Gastrocnemius medialis (tissue), 4 donors: Measurements from ENCODE around the gene TGFA. TPM values are rescaled to one million over a fixed set of nuclear protein-coding genes. Genes with fewer than 3 reads are reported as not detected.

ENCODE experiments used
- ATAC-seq, 2 donors: fragments of 150-250 bp; one replicate each; pipeline ENCODE4 v1.9.1; 2016
- DNase-seq, 2 donors: peaks; one replicate each; pipeline ENCODE4 v3.0.0-alpha.2; 2019
- H3K27ac ChIP-seq, 4 donors: fragments of 200-600 bp; sonication (generic); 1 replicate in 1 of 4; 2 replicates in 3 of 4; pipeline ENCODE4 v1.5.1; 2016 to 2018; ENCODE audit warnings: mild to moderate bottlenecking in 2 of 4, moderate library complexity in 1 of 4
- H3K27me3 ChIP-seq, 3 donors: fragments of 200-600 bp; sonication (generic) in 2 of 3; 1 replicate in 1 of 3; 2 replicates in 2 of 3; pipeline versions ENCODE4 v1.5.1 to v1.6.0; 2016 to 2019; ENCODE audit warnings: mild to moderate bottlenecking in 1 of 3, moderate library complexity in 1 of 3
- H3K36me3 ChIP-seq, 2 donors: fragments of 200-600 bp; sonication (generic) in 1 of 2; one replicate each; pipeline ENCODE4 v1.5.1; 2017 to 2018
- H3K4me1 ChIP-seq, 2 donors: fragments of 200-600 bp; sonication (generic) in 1 of 2; one replicate each; pipeline ENCODE4 v1.5.1; 2016 to 2017; ENCODE audit warnings: mild to moderate bottlenecking in 2 of 2
- H3K4me3 ChIP-seq, 4 donors: fragments of 200-600 bp; sonication (generic) in 3 of 4; 1 replicate in 1 of 4; 2 replicates in 3 of 4; pipeline ENCODE4 v1.5.1; 2016 to 2019; ENCODE audit warnings: mild to moderate bottlenecking in 2 of 4
- H3K9me3 ChIP-seq, 3 donors: fragments of 200-600 bp; sonication (generic) in 2 of 3; 1 replicate in 1 of 3; 2 replicates in 2 of 3; pipeline ENCODE4 v1.5.1; 2016 to 2019
- CTCF ChIP-seq, 5 experiments: fragments of 450-650 bp in 3 of 5; fragments of 200-600 bp in 2 of 5; sonication (generic) in 2 of 5; IDR thresholded peaks in 4 of 5; conservative IDR thresholded peaks in 1 of 5; 1 replicate in 4 of 5; 2 replicates in 1 of 5; pipeline ENCODE4 v1.5.1; 2016 to 2019; ENCODE audit warnings: antibody characterized with exemption in 5 of 5, mild to moderate bottlenecking in 3 of 5, moderate library complexity in 3 of 5
- POLR2A ChIP-seq, 2 donors: fragments of 450-650 bp; IDR thresholded peaks; one replicate each; pipeline ENCODE4 v1.6.1; 2017; ENCODE audit warnings: antibody characterized with exemption in 2 of 2, mild to moderate bottlenecking in 2 of 2, moderate library complexity in 2 of 2
- in situ Hi-C, 4 donors: fragments of 200-750 bp; cut with MboI; loops; one replicate each; pipeline versions ENCODE4 v1.15.0 to v1.8.0; 2017; ENCODE audit warnings: low sequenced_read_pairs in 4 of 4
- intact Hi-C: fragments of 100-400 bp; cut with DNase I; formaldehyde crosslinking; loops from one replicate; pipeline ENCODE4 v1.15.1; 2023; ENCODE audit warnings: low total_unique reads
- total RNA-seq, 4 donors: library from RNA; depleted of rRNA; stranded (reverse); fragments of >200 nt; gene quantifications; one replicate each; pipeline versions ENCODE4 v1.1.0 to v1.2.3, GENCODE V29; 2016

Gene TGFA
- total RNA-seq, 4 donors from 2014 or later: 0.05 to 0.26 (median 0.18) TPM; not detected in 1

GRCh38 chr2:70403267-70404053, 150.2 kb downstream of the TGFA start:
- H3K4me3 ChIP-seq: no peak overlapping the region
- DNase-seq (no peak), ATAC-seq (no peak)
- no peaks in the 10 kb centered on the region for H3K4me1 ChIP-seq
- intact Hi-C loops (no loop called here), in situ Hi-C loops (no loop called here)
- H3K9me3 ChIP-seq: no peaks in the 10 kb centered on the region
- TF ChIP-seq CTCF (IDR thresholded peaks at IDR 0.05 in 4 of 5, conservative IDR thresholded peaks at IDR 0.05 in 1 of 5) (no peak), POLR2A (IDR thresholded peaks at IDR 0.05) (no peak)
- no peaks in the 10 kb centered on the region for H3K27me3 ChIP-seq
- H3K27ac ChIP-seq: no peak overlapping the region
- no peaks in the 10 kb centered on the region for H3K36me3 ChIP-seq

DNA sequence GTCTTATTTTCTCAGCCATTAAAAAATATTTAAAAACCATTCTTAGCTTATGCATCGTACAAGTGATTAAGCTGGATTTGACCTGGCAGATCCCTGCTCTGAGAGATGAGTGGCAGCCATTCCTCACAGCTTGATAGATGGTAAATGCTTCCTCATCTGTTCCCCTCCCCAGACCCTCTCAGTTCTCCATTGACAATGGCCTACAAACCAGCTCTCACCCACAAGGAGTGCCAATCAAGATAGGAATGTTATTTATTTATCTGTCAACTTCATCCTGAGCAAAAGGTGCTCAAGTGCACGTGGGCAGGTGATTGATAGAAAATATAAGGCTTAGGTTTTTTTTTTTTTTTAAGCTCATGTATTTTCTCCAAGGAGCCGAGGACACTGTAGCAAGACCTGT, 153.1 kb downstream of the TGFA start:
- no peak overlapping the region for H3K27ac ChIP-seq
- in situ Hi-C loops (no loop called here), intact Hi-C loops (no loop called here)
- no peak for ATAC-seq
- H3K4me3 ChIP-seq: no peak overlapping the region
- no peak for DNase-seq
- H3K36me3 ChIP-seq: no peaks in the 10 kb centered on the region
- TF ChIP-seq CTCF (IDR thresholded peaks at IDR 0.05 in 4 of 5, conservative IDR thresholded peaks at IDR 0.05 in 1 of 5) (no peak), POLR2A (IDR thresholded peaks at IDR 0.05) (no peak)
- no peaks in the 10 kb centered on the region for H3K27me3 ChIP-seq
- H3K9me3 ChIP-seq: no peaks in the 10 kb centered on the region
- no peaks in the 10 kb centered on the region for H3K4me1 ChIP-seq

DNA sequence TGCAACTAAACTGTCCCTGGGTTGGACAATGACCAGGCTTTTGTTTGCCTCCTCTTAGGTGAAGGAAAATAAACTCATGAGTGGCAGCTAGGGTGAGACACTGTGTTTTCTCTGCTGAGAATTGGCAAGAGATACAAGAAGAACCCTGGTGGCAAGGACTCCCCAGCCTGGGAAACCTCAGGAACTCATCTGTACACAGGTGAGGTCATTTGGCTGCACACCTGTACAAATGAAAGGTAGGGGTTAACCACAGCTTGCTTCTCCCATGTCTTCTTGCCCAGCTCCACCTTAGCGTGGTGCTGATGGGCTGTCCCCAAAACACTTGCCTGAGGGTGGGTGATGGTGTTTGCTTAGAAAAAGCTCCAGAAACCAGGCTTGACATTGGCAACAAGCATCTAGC, 154.6 kb downstream of the TGFA start:
- TF ChIP-seq CTCF (IDR thresholded peaks at IDR 0.05 in 4 of 5, conservative IDR thresholded peaks at IDR 0.05 in 1 of 5) (no peak), POLR2A (IDR thresholded peaks at IDR 0.05) (no peak)
- DNase-seq: no peak
- no peaks in the 10 kb centered on the region for H3K4me1 ChIP-seq

More for the DNA sequence above, 154.6 kb downstream of the TGFA start:
- no peak overlapping the region for H3K4me3 ChIP-seq
- no peaks in the 10 kb centered on the region for H3K9me3 ChIP-seq
- no peak for ATAC-seq
- H3K27me3 ChIP-seq: no peaks in the 10 kb centered on the region
- H3K27ac ChIP-seq: no peak overlapping the region
- intact Hi-C loops: no loop called here
- in situ Hi-C loops: no loop called here
- no peaks in the 10 kb centered on the region for H3K36me3 ChIP-seq

Other genes with a start within 250 kb of the TGFA start
- gene ADD2, start 214.4 kb upstream of the TGFA start, total RNA-seq: under 1 TPM; 0.20 to 0.75 (median 0.48) TPM
- gene FIGLA, start 236.8 kb upstream of the TGFA start, total RNA-seq: not detected